ENCODE measurements around the gene CCDC28B.

GRCh38 chr1:32172621-32173245 lies 27.7 kb upstream of the CCDC28B start:
- TF ChIP-seq POLR2AphosphoS5 (IDR thresholded peaks at IDR 0.05) (no peak), CTCF (IDR thresholded peaks at IDR 0.05) (no peak)
